SU-DHL-6 (cell line): ENCODE measurements around the gene OR52B6.

Experiments used
- H2AFZ ChIP-seq: fragments of 200-600 bp; sonication (generic); 2 replicates; pipeline ENCODE4 v1.6.1; 2014; ENCODE audit warnings: low read depth, mild to moderate bottlenecking, moderate library complexity, mixed read lengths, antibody characterized with exemption, low read length; ENCODE audit not compliant: severe bottlenecking
- H3F3A ChIP-seq: fragments of 200-600 bp; shearing (Covaris generic); 2 replicates; pipeline ENCODE4 v1.6.0; 2016; ENCODE audit warnings: antibody characterized with exemption, mild to moderate bottlenecking; ENCODE audit not compliant: insufficient read depth
- H3K27ac ChIP-seq: fragments of 200-600 bp; sonication (generic); 2 replicates; pipeline ENCODE4 v1.5.1; 2016; ENCODE audit warnings: low read depth, mild to moderate bottlenecking, low read length, moderate library complexity, mixed read lengths
- H3K27me3 ChIP-seq: fragments of 200-600 bp; sonication (generic), shearing (Covaris generic); 2 replicates; pipeline ENCODE4 v1.6.0; 2014; ENCODE audit warnings: mild to moderate bottlenecking, low read length
- H3K36me3 ChIP-seq: fragments of 200-600 bp; sonication (generic); 2 replicates; pipeline ENCODE4 v1.6.1; 2014; ENCODE audit warnings: mild to moderate bottlenecking, low read length, mixed read lengths
- H3K4me2 ChIP-seq: fragments of 300-600, 200-600 bp; shearing (Covaris generic), sonication (generic); 2 replicates; pipeline ENCODE4 v1.6.0; 2014; ENCODE audit warnings: low read length, low read depth, mild to moderate bottlenecking; ENCODE audit not compliant: poor library complexity, severe bottlenecking
- H3K4me3 ChIP-seq: fragments of 200-600 bp; sonication (generic); 2 replicates; pipeline ENCODE4 v1.5.1; 2014; ENCODE audit warnings: antibody characterized with exemption, low read length, mild to moderate bottlenecking, mixed read lengths; ENCODE audit not compliant: insufficient read depth, poor library complexity, severe bottlenecking
- H3K79me2 ChIP-seq: fragments of 200-600 bp; sonication (generic); 2 replicates; pipeline ENCODE4 v1.6.1; 2014; ENCODE audit warnings: mild to moderate bottlenecking, low read length, moderate library complexity; ENCODE audit not compliant: insufficient read depth
- H3K9ac ChIP-seq: fragments of 200-600 bp; sonication (generic); 2 replicates; pipeline ENCODE4 v1.7.0; 2014; ENCODE audit warnings: mild to moderate bottlenecking, low read length
- H3K9me2 ChIP-seq: fragments of 200-600 bp; sonication (generic); replicated peaks from 2 replicates; pipeline ENCODE4 v1.6.1; 2014; ENCODE audit warnings: low read length; ENCODE audit not compliant: insufficient read depth
- H3K9me3 ChIP-seq: fragments of 200-600 bp; sonication (generic); 2 replicates; pipeline ENCODE4 v1.6.1; 2014; ENCODE audit warnings: low read length, mixed read lengths; ENCODE audit not compliant: insufficient read depth
- H4K20me1 ChIP-seq: fragments of 200-600 bp; sonication (generic); 2 replicates; pipeline ENCODE4 v1.6.1; 2014; ENCODE audit warnings: low read depth, mild to moderate bottlenecking, antibody characterized with exemption, low read length, moderate library complexity, mixed read lengths
- CTCF ChIP-seq: fragments of 200-600 bp; sonication (generic); IDR thresholded peaks from one replicate; pipeline ENCODE4 v1.5.1; 2017; ENCODE audit warnings: antibody characterized with exemption, mild to moderate bottlenecking, low read length, moderate library complexity; ENCODE audit not compliant: insufficient read depth, poor library complexity, severe bottlenecking
- EZH2phosphoT487 ChIP-seq: fragments of 200-600 bp; sonication (generic), shearing (Covaris generic); conservative IDR thresholded peaks from 2 replicates; pipeline ENCODE4 v1.6.1; 2018; ENCODE audit warnings: mild to moderate bottlenecking, antibody characterized with exemption, low read length, moderate library complexity, mixed read lengths

The OR52B6 gene

GRCh38 chr11:5608808-5609207, 28.1 kb downstream of the OR52B6 start:
- Histone ChIP-seq H3K9me2 (no peaks in the 10 kb centered on the region), H3K36me3 (no peaks in the 10 kb centered on the region), H3F3A (no peaks in the 10 kb centered on the region), H2AFZ (no peak overlapping the region), H3K4me2 (no peak overlapping the region), H4K20me1 (no peaks in the 10 kb centered on the region), H3K79me2 (no peaks in the 10 kb centered on the region), H3K4me3 (no peak overlapping the region), H3K9ac (no peak overlapping the region), H3K27me3 (no peaks in the 10 kb centered on the region), H3K9me3 (no peaks in the 10 kb centered on the region), H3K27ac (no peak overlapping the region)
- no peak for TF ChIP-seq EZH2phosphoT487
- TF ChIP-seq CTCF, result no peak

GRCh38 chr11:5610446-5610845, 29.8 kb downstream of the OR52B6 start:
- Histone ChIP-seq H3F3A (no peaks in the 10 kb centered on the region), H3K79me2 (no peaks in the 10 kb centered on the region), H3K27ac (no peak overlapping the region), H3K4me2 (no peak overlapping the region), H2AFZ (no peak overlapping the region), H3K27me3 (no peaks in the 10 kb centered on the region), H3K36me3 (no peaks in the 10 kb centered on the region), H3K9me3 (no peaks in the 10 kb centered on the region), H3K9ac (no peak overlapping the region), H4K20me1 (no peaks in the 10 kb centered on the region), H3K4me3 (no peak overlapping the region), H3K9me2 (no peaks in the 10 kb centered on the region)
- TF ChIP-seq CTCF (no peak), EZH2phosphoT487 (no peak)

DNA sequence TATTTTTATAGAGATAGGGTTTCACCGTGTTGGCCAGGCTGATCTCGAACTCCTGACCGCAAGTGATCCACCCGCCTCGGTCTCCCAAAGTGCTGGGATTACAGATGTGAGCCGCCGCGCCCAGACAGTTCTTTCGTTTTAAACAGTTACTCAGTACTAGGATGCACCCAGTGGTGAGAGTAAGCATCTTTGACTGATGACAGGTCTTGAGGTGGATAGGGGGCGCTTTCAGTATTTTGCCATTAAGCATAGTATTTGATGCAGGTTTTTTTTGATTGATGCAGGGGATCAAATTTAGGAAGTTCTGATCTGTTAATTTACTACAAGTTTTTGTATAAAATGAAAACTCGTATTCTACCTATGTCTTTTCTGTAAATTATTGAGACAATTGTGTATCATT, 30.9 kb downstream of the OR52B6 start:
- Histone ChIP-seq H3K9me2 (no peaks in the 10 kb centered on the region), H3K79me2 (no peaks in the 10 kb centered on the region), H3K4me2 (peak overlapping the region; percentile 19), H3K27ac (no peak overlapping the region), H2AFZ (no peak overlapping the region), H3K4me3 (no peak overlapping the region), H4K20me1 (no peaks in the 10 kb centered on the region), H3F3A (no peaks in the 10 kb centered on the region), H3K9me3 (no peaks in the 10 kb centered on the region), H3K36me3 (no peaks in the 10 kb centered on the region), H3K27me3 (no peaks in the 10 kb centered on the region), H3K9ac (no peak overlapping the region)
- TF ChIP-seq EZH2phosphoT487, result no peak
- peak; percentile 70 for TF ChIP-seq CTCF

GRCh38 chr11:5618807-5619206, 38.1 kb downstream of the OR52B6 start:
- Histone ChIP-seq H3K9me2 (no peaks in the 10 kb centered on the region), H4K20me1 (no peaks in the 10 kb centered on the region), H3K9me3 (no peaks in the 10 kb centered on the region), H3F3A (no peaks in the 10 kb centered on the region), H3K27me3 (no peaks in the 10 kb centered on the region), H3K36me3 (no peaks in the 10 kb centered on the region), H3K4me2 (no peak overlapping the region), H3K4me3 (no peak overlapping the region), H3K9ac (no peak overlapping the region), H2AFZ (no peak overlapping the region), H3K79me2 (no peaks in the 10 kb centered on the region), H3K27ac (no peak overlapping the region)
- TF ChIP-seq EZH2phosphoT487 (no peak), CTCF (no peak)
